ENCODE data around the gene FGF1.

FGF1 gene

GRCh38 chr5:142547445-142548380 is 138.2 kb downstream of the FGF1 start:
- no peak for TF ChIP-seq CTCF (IDR thresholded peaks at IDR 0.05; ENCODE audit: extremely low read depth, insufficient read depth, missing control alignments)
- no peak for DNase-seq (ENCODE audit: low spot score)
- in situ Hi-C loops (cut with MboI; ENCODE audit: low pct_unique_long_range_greater_than_20kb, low sequenced_read_pairs, unreplicated experiment), result no loop called here

- TF ChIP-seq CTCF (IDR thresholded peaks at IDR 0.05; ENCODE audit: extremely low read depth, insufficient read depth, missing control alignments), result no peak
- in situ Hi-C loops (cut with MboI; ENCODE audit: low pct_unique_long_range_greater_than_20kb, low sequenced_read_pairs, unreplicated experiment), result no loop called here
- no peak for DNase-seq (ENCODE audit: low spot score)
Observed at GRCh38 chr5:142545650-142546322, 140.1 kb downstream of the FGF1 start.

GRCh38 chr5:142544946-142545649 is 140.8 kb downstream of the FGF1 start:
- no peak for DNase-seq (ENCODE audit: low spot score)
- in situ Hi-C loops (cut with MboI; ENCODE audit: low pct_unique_long_range_greater_than_20kb, low sequenced_read_pairs, unreplicated experiment), result no loop called here
- no peak for TF ChIP-seq CTCF (IDR thresholded peaks at IDR 0.05; ENCODE audit: extremely low read depth, insufficient read depth, missing control alignments)

GRCh38 chr5:142544071-142544753 is 141.7 kb downstream of the FGF1 start:
- no peak for DNase-seq (ENCODE audit: low spot score)
- TF ChIP-seq CTCF (IDR thresholded peaks at IDR 0.05; ENCODE audit: extremely low read depth, insufficient read depth, missing control alignments), result no peak
- in situ Hi-C loops (cut with MboI; ENCODE audit: low pct_unique_long_range_greater_than_20kb, low sequenced_read_pairs, unreplicated experiment), result no loop called here

GRCh38 chr5:142542906-142543305 is 143.0 kb downstream of the FGF1 start:
- in situ Hi-C loops (cut with MboI; ENCODE audit: low pct_unique_long_range_greater_than_20kb, low sequenced_read_pairs, unreplicated experiment), result no loop called here
- DNase-seq (ENCODE audit: low spot score), result no peak
- no peak for TF ChIP-seq CTCF (IDR thresholded peaks at IDR 0.05; ENCODE audit: extremely low read depth, insufficient read depth, missing control alignments)
